Measurements from ENCODE around the gene MARK3.
"Not testable (repeated sequence)": the region's sequence is repeated elsewhere in the genome, so short reads cannot be mapped to it uniquely, and the experiment has no call there.

The MARK3 gene

GRCh38 chr14:103495854-103496253 is 110.6 kb downstream of the MARK3 start:
- no peak for DNase-seq

- no peak for DNase-seq
Measured at GRCh38 chr14:103496776-103497175, 111.6 kb downstream of the MARK3 start.

DNA sequence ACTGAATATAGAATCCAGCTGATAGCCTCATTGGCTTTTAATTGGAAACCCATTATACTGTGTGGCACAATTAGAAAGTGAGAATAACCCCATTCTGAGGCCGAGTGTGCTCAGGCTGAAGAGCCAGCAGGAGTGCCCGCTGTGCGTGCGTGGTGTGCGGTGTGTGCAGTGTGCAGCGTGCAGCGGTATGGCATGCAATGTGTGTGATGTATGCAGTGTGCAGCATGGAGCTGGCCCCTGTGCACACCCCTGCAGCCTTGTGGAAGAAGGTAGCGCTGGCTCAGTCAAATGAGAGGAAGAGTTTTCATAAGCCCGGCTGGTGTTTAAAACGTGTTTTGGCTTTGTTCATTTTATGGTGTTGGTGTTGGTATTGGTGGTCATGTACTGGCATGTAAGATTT is 114.5 kb downstream of the MARK3 start:
- DNase-seq, result no peak

- DNase-seq, result peak; percentile 53
Measured at GRCh38 chr14:103500148-103500990, 115.2 kb downstream of the MARK3 start.

DNA sequence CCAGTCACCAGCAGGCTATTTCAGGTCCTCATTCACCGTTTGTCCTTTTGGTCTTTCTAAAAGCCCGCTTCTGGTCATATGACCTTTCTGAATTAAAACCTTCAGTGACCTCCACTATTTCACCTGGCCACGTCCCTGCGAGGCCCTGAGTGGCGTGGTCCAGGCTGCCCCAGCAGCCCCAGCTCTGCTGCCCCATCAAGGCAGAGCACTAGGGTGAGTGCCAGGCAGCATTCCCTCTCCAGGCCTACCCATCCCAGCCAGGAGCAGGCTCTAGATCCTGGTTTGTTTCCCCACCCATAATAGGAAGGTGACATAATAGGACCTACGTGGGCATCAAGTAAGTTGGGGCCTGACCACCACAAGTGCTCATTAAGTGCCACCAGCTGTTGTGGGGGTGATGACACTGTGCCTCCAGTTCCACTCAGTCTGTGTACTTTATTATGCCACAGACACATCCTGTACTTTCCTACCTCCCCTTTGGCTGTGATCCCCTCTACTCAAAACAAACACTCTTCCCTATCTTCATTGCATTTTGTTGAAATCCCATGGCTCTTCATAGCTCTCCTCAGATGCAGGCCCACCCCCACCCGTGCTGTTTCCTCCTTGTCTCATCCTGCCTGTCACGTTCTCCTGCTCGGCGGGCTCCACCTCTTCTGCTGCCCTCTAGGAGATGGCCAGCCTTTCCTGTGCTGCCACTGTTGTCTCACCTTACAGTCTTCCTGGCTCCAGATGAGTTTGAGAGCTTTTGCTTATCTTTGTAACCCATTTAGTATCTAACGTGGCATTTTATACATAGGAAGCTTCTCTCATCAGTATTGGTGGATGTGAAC is 116.0 kb downstream of the MARK3 start:
- DNase-seq, result no peak

- DNase-seq, result no peak
Measured at GRCh38 chr14:103501921-103502669, 116.9 kb downstream of the MARK3 start.

DNA sequence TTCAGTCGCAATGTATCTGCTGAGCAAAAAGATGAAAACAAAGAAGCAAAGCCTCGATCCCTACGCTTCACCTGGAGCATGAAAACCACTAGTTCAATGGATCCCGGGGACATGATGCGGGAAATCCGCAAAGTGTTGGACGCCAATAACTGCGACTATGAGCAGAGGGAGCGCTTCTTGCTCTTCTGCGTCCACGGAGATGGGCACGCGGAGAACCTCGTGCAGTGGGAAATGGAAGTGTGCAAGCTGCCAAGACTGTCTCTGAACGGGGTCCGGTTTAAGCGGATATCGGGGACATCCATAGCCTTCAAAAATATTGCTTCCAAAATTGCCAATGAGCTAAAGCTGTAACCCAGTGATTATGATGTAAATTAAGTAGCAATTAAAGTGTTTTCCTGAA is 117.7 kb downstream of the MARK3 start:
- no peak for DNase-seq

DNA sequence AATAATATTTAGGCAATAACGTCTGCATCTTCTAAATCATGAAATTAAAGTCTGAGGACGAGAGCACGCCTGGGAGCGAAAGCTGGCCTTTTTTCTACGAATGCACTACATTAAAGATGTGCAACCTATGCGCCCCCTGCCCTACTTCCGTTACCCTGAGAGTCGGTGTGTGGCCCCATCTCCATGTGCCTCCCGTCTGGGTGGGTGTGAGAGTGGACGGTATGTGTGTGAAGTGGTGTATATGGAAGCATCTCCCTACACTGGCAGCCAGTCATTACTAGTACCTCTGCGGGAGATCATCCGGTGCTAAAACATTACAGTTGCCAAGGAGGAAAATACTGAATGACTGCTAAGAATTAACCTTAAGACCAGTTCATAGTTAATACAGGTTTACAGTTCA is 118.1 kb downstream of the MARK3 start:
- no peak for DNase-seq

GRCh38 chr14:103504991-103505565 is 119.9 kb downstream of the MARK3 start:
- DNase-seq, result no peak

DNA sequence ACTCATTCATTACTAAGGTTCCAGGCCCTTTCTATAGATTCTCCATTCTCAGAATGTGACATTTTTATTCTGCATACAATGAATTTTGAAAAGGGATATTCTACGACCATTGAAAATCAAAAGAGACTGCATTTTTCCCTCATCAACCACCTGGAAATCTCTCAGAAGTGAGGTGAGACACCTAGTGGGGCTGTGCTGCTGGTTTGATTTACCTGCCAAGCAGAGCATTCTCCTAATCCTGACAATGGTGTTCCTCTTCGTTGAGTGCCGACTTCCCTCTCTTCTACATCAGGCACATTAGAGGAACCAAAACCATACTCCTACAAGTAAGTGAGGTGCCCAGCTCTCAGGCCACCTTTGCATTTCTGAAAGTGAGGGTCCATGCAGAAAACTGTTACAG is 122.5 kb downstream of the MARK3 start:
- DNase-seq, result no peak

GRCh38 chr14:103508521-103509329 is 123.5 kb downstream of the MARK3 start:
- DNase-seq, result no peak

DNA sequence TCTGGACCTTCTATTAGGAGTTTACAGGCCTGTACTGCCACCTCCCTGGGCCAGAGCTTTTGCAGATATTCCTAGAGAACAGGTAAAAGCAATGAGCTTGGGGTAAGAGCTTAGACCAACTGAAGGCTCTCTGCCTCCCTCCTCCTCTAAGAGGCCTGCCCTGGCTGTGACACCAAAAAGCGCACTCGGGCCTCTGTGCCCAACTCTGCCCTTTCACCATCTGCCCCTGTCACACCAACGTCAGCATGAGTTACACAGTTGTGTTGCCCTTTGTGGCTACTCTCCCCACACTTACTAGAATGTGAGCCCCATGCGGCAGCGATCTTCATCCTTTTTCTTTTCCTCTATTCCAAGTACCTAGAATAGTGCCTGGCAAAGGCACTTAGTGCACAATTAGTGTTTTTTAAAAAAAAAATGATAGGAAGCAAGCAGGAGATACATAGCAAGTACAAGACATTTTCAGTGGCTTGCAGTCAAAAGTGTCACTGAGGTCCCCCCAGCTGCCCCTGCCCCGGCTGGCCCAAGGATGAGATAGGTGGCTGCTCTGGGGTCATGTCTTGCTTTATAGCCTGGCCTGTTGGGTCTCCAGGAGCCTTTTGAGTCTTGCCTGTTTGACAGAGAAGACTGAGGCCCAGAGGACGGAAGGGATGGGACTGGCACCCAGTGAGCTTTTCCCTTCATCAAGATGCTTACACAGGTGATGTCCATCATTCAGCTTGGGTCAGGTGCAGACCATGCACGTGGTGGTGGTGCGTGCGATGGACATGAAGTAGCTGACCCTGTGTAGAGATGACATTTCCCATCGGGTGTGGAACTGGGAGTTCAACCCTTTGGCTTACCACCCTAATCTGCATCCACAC is 124.9 kb downstream of the MARK3 start:
- DNase-seq, result no peak

GRCh38 chr14:103510724-103511693 is 125.8 kb downstream of the MARK3 start:
- no peak for DNase-seq

DNA sequence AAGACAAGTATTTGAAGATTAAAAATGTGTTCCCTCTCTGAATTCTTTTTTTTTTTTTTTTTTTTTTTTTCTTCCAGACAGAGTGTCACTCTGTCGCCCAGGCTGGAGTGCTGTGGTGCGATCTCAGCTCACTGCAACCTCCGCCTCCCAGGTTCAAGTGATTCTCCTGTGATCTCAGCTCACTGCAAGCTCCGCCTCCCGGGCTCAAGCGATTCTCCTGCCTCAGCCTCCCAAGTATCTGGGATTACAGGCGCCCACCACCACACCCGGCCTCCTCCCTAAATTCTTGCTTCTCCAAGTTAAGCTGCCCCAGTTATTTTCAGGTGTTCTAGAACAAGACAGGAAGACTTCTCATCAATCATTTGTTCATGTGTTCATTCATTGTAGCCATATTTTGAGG is 127.0 kb downstream of the MARK3 start:
- not testable (repeated sequence) for DNase-seq

- peak; percentile 97 for DNase-seq
Measured at GRCh38 chr14:103512701-103513611, 127.7 kb downstream of the MARK3 start.

- DNase-seq, result no peak
Measured at GRCh38 chr14:103514596-103515421, 129.6 kb downstream of the MARK3 start.

DNA sequence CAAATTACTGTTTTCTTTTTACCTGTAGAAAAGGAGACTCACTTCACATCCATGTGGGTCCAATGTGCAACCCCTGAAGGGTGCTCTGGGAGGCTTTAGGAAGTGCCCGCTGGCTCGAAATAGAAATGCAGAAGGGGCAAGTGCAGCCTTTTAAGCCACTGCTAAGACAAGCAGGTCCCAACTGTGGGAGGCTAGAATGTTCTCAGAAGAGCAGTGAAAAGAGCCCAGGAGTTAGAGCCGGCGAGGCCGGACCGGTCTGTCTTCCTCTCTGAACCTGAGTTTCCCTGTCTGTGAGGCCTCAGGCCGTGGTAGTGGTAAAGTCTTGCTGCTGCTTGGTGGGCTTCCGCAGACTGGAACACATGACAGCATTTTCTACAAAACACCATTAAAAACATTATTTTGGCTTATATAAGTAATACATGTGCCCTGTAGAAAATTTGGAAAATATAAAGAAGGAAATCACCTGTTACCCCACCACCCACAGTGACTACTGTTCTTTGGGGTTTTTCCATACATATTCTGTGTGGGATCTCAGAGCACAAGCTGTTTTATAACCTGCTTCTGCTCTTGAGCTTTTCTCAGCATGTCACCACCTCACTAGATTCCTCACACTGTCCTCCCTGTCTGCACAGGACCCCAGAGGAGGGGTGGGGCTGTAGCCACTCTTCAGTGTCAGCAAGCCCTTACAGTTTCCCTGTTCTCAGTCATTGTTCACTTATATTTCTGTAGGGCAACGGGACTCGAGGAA is 131.4 kb downstream of the MARK3 start:
- no peak for DNase-seq
